ENCODE measurements around the gene GYS2.

The GYS2 gene

DNA sequence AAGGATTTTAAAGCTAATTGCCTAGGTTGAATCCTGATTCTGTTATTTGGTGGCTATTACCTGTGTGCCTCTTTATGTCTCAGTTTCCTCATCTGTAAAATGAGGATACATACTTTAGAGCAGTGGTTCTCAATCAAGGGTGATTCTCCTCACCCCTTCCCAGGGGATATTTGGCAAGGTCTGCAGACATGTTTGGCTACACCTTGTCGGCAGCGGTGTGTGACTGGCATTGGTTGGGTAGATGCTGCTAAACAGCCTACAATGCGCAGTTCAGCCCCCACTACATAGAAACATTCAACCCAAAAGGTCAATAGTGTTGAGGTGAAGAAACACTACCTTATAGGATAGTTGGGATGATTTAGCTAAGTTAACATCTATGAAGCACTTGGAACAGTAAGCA is 29.6 kb upstream of the GYS2 start:
- TF ChIP-seq TCF4 (CRISPR knock-in tag; IDR thresholded peaks at IDR 0.05; ENCODE audit: borderline replicate concordance) (no peak), ZC3H10 (CRISPR knock-in tag; IDR thresholded peaks at IDR 0.05) (no peak), OSR1 (CRISPR knock-in tag; IDR thresholded peaks at IDR 0.05) (no peak)
- TF ChIP-seq, protein P1, sequence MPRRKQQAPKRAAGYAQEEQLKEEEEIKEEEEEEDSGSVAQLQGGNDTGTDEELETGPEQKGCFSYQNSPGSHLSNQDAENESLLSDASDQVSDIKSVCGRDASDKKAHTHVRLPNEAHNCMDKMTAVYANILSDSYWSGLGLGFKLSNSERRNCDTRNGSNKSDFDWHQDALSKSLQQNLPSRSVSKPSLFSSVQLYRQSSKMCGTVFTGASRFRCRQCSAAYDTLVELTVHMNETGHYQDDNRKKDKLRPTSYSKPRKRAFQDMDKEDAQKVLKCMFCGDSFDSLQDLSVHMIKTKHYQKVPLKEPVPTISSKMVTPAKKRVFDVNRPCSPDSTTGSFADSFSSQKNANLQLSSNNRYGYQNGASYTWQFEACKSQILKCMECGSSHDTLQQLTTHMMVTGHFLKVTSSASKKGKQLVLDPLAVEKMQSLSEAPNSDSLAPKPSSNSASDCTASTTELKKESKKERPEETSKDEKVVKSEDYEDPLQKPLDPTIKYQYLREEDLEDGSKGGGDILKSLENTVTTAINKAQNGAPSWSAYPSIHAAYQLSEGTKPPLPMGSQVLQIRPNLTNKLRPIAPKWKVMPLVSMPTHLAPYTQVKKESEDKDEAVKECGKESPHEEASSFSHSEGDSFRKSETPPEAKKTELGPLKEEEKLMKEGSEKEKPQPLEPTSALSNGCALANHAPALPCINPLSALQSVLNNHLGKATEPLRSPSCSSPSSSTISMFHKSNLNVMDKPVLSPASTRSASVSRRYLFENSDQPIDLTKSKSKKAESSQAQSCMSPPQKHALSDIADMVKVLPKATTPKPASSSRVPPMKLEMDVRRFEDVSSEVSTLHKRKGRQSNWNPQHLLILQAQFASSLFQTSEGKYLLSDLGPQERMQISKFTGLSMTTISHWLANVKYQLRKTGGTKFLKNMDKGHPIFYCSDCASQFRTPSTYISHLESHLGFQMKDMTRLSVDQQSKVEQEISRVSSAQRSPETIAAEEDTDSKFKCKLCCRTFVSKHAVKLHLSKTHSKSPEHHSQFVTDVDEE (CRISPR knock-in tag; IDR thresholded peaks at IDR 0.05): no peak
- ATAC-seq: no peak

DNA sequence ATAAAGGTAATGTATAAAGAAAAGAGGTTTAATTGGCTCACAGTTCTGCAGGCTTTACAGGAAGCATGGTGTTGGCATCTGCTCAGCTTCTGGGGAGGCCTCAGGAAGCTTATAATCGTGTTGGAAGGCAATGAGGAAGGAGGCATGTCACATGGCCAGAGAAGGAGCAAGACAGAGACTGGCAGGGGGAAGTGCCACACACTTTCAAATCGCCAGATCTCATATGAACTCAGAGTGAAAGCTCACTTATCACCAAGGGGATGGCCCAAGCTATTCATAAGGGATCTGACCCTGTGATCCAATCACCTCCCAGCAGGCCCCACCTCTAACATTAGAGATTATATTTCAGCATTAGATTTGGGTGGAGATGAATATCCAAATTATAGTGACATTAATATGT is 26.7 kb upstream of the GYS2 start:
- TF ChIP-seq, protein P2, sequence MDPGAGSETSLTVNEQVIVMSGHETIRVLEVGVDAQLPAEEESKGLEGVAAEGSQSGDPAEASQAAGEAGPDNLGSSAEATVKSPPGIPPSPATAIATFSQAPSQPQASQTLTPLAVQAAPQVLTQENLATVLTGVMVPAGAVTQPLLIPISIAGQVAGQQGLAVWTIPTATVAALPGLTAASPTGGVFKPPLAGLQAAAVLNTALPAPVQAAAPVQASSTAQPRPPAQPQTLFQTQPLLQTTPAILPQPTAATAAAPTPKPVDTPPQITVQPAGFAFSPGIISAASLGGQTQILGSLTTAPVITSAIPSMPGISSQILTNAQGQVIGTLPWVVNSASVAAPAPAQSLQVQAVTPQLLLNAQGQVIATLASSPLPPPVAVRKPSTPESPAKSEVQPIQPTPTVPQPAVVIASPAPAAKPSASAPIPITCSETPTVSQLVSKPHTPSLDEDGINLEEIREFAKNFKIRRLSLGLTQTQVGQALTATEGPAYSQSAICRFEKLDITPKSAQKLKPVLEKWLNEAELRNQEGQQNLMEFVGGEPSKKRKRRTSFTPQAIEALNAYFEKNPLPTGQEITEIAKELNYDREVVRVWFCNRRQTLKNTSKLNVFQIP (CRISPR knock-in tag; IDR thresholded peaks at IDR 0.05; ENCODE audit: borderline replicate concordance, low read depth): no peak
- TF ChIP-seq, protein P3, sequence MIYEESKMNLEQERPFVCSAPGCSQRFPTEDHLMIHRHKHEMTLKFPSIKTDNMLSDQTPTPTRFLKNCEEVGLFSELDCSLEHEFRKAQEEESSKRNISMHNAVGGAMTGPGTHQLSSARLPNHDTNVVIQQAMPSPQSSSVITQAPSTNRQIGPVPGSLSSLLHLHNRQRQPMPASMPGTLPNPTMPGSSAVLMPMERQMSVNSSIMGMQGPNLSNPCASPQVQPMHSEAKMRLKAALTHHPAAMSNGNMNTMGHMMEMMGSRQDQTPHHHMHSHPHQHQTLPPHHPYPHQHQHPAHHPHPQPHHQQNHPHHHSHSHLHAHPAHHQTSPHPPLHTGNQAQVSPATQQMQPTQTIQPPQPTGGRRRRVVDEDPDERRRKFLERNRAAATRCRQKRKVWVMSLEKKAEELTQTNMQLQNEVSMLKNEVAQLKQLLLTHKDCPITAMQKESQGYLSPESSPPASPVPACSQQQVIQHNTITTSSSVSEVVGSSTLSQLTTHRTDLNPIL (CRISPR knock-in tag; IDR thresholded peaks at IDR 0.05; ENCODE audit: low read depth): no peak
- TF ChIP-seq, protein P1 (CRISPR knock-in tag; IDR thresholded peaks at IDR 0.05): no peak
- TF ChIP-seq RARB (CRISPR knock-in tag; IDR thresholded peaks at IDR 0.05): no peak
- TF ChIP-seq ESRRG (CRISPR knock-in tag; IDR thresholded peaks at IDR 0.05): no peak
- no peak for TF ChIP-seq PPARA (CRISPR knock-in tag; IDR thresholded peaks at IDR 0.05; ENCODE audit: borderline replicate concordance)
- TF ChIP-seq BACH2 (CRISPR knock-in tag; IDR thresholded peaks at IDR 0.05; ENCODE audit: borderline replicate concordance): no peak
- TF ChIP-seq ARNTL (CRISPR knock-in tag; IDR thresholded peaks at IDR 0.05; ENCODE audit: borderline replicate concordance, low read depth): no peak
- no peak for ATAC-seq

DNA sequence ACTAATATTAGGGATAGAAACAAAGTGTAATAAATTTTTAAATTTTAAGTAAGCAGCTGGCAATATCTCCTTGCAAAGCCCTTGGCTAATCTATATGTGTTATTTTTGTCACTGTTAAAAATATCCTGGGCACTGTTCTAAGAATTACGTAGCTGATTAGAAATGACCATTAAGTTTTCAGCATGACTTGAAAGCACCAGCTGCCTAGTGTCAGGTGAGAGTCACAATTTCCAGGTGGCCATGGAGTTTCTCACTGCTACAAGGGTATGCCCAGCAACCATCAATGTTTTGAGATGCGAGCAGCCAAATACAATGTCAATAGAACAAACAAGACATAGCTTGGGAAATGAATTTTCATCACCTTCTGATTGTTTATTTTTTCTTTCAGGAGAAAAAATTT is 23.3 kb upstream of the GYS2 start:
- no peak for ATAC-seq
- no peak for TF ChIP-seq ZNF70 (CRISPR knock-in tag; IDR thresholded peaks at IDR 0.05)
- TF ChIP-seq SNAI2 (CRISPR knock-in tag; IDR thresholded peaks at IDR 0.05): no peak
- no peak for TF ChIP-seq ISL1 (CRISPR knock-in tag; IDR thresholded peaks at IDR 0.05)
- TF ChIP-seq PPARA (CRISPR knock-in tag; IDR thresholded peaks at IDR 0.05; ENCODE audit: borderline replicate concordance): no peak
- no peak for TF ChIP-seq ARNTL (CRISPR knock-in tag; IDR thresholded peaks at IDR 0.05; ENCODE audit: borderline replicate concordance, low read depth)
- TF ChIP-seq CSDC2 (CRISPR knock-in tag; IDR thresholded peaks at IDR 0.05): no peak
- no peak for TF ChIP-seq TCF4 (CRISPR knock-in tag; IDR thresholded peaks at IDR 0.05; ENCODE audit: borderline replicate concordance)
- TF ChIP-seq BACH2 (CRISPR knock-in tag; IDR thresholded peaks at IDR 0.05; ENCODE audit: borderline replicate concordance): no peak
- no peak for TF ChIP-seq TOX (CRISPR knock-in tag; IDR thresholded peaks at IDR 0.05; ENCODE audit: borderline replicate concordance)
- TF ChIP-seq, protein P4, sequence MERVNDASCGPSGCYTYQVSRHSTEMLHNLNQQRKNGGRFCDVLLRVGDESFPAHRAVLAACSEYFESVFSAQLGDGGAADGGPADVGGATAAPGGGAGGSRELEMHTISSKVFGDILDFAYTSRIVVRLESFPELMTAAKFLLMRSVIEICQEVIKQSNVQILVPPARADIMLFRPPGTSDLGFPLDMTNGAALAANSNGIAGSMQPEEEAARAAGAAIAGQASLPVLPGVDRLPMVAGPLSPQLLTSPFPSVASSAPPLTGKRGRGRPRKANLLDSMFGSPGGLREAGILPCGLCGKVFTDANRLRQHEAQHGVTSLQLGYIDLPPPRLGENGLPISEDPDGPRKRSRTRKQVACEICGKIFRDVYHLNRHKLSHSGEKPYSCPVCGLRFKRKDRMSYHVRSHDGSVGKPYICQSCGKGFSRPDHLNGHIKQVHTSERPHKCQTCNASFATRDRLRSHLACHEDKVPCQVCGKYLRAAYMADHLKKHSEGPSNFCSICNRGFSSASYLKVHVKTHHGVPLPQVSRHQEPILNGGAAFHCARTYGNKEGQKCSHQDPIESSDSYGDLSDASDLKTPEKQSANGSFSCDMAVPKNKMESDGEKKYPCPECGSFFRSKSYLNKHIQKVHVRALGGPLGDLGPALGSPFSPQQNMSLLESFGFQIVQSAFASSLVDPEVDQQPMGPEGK (CRISPR knock-in tag; IDR thresholded peaks at IDR 0.05; ENCODE audit: borderline replicate concordance): no peak
- TF ChIP-seq, protein P2 (CRISPR knock-in tag; IDR thresholded peaks at IDR 0.05; ENCODE audit: borderline replicate concordance, low read depth): no peak
- TF ChIP-seq GLIS3 (CRISPR knock-in tag; IDR thresholded peaks at IDR 0.05): no peak
- TF ChIP-seq, protein P5, sequence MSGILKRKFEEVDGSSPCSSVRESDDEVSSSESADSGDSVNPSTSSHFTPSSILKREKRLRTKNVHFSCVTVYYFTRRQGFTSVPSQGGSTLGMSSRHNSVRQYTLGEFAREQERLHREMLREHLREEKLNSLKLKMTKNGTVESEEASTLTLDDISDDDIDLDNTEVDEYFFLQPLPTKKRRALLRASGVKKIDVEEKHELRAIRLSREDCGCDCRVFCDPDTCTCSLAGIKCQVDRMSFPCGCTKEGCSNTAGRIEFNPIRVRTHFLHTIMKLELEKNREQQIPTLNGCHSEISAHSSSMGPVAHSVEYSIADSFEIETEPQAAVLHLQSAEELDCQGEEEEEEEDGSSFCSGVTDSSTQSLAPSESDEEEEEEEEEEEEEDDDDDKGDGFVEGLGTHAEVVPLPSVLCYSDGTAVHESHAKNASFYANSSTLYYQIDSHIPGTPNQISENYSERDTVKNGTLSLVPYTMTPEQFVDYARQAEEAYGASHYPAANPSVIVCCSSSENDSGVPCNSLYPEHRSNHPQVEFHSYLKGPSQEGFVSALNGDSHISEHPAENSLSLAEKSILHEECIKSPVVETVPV (CRISPR knock-in tag; IDR thresholded peaks at IDR 0.05): no peak
- TF ChIP-seq ZNF565 (CRISPR knock-in tag; conservative IDR thresholded peaks at IDR 0.05; ENCODE audit: low read depth): no peak
- no peak for TF ChIP-seq OSR1 (CRISPR knock-in tag; IDR thresholded peaks at IDR 0.05)
- TF ChIP-seq ZFP30 (CRISPR knock-in tag; IDR thresholded peaks at IDR 0.05): no peak

Measured in SK-N-SH treated with all-trans-retinoic acid at 6 μM for 48 hours (cell line).